H1 (cell line): ENCODE results near the gene B3GALT5. TPM values are rescaled to one million over a fixed set of nuclear protein-coding genes. Genes with fewer than 3 reads are reported as not detected.

Experiments used
- CTCF ChIA-PET: fragments of 300-600 bp; sonication (Branson Sonifier 250); formaldehyde crosslinking; loops from one replicate; lab custom pipeline; 2021; ENCODE audit not compliant: partially characterized antibody; lab: Charles Lee
- POLR2A ChIA-PET: fragments of 300-600 bp; sonication (Branson Sonifier 250); formaldehyde crosslinking; loops from one replicate; lab custom pipeline; 2021; ENCODE audit warnings: inconsistent platforms; ENCODE audit not compliant: partially characterized antibody; lab: Charles Lee
- DNase-seq, 2 experiments: peaks; one replicate each; pipeline versions ENCODE4 v3.0.0 to v3.0.0-alpha.2; 2010 to 2022; ENCODE audit warnings: low spot score in 2 of 2, low read depth in 1 of 2, mixed read lengths in 1 of 2
- FAIRE-seq: peaks from 2 replicates; lab custom pipeline; 2011; peaks lifted over from hg19 to GRCh38; lab: Jason Lieb, UNC
- H2AFZ ChIP-seq: 2 replicates; pipeline ENCODE4 v1.8.1; 2012; ENCODE audit warnings: low read length, inconsistent platforms
- H2AK5ac ChIP-seq: 2 replicates; pipeline ENCODE4 v1.6.1; 2013; ENCODE audit warnings: low read depth, low read length
- H2BK120ac ChIP-seq: replicated peaks from 2 replicates; pipeline ENCODE3; 2013; ENCODE audit warnings: low read depth, low read length, inconsistent platforms
- H2BK12ac ChIP-seq: 2 replicates; pipeline ENCODE4 v1.6.1; 2013; ENCODE audit warnings: low read depth, low read length
- H2BK15ac ChIP-seq: 2 replicates; pipeline ENCODE4 v1.6.1; 2013; ENCODE audit warnings: low read length
- H2BK20ac ChIP-seq: 2 replicates; pipeline ENCODE4 v1.6.1; 2013; ENCODE audit warnings: low read length
- H2BK5ac ChIP-seq: 2 replicates; pipeline ENCODE4 v1.6.1; 2013; ENCODE audit warnings: low read depth, low read length
- H3K14ac ChIP-seq: 2 replicates; pipeline ENCODE4 v1.6.1; 2013; ENCODE audit warnings: inconsistent platforms; ENCODE audit not compliant: insufficient read length
- H3K18ac ChIP-seq: 2 replicates; pipeline ENCODE4 v1.6.1; 2013; ENCODE audit warnings: low read length; ENCODE audit errors: extremely low read depth
- H3K23ac ChIP-seq: 2 replicates; pipeline ENCODE4 v1.6.1; 2013; ENCODE audit warnings: inconsistent platforms; ENCODE audit not compliant: insufficient read length
- H3K23me2 ChIP-seq: 2 replicates; pipeline ENCODE4 v1.6.1; 2013; ENCODE audit warnings: low read depth, low read length
- H3K27ac ChIP-seq: 2 replicates; pipeline ENCODE4 v1.6.1; 2011; ENCODE audit warnings: low read depth, low read length, inconsistent platforms
- H3K27me3 ChIP-seq, 4 experiments: replicated peaks in 1 of 4; 1 replicate in 1 of 4; 2 replicates in 3 of 4; pipeline versions ENCODE4 v1.6.1 to v1.8.1; 2011 to 2013; ENCODE audit warnings: low read length in 3 of 4, mild to moderate bottlenecking in 3 of 4, inconsistent platforms in 2 of 4, mixed read lengths in 2 of 4, moderate library complexity in 1 of 4; ENCODE audit not compliant: control insufficient read depth in 3 of 4, insufficient read depth in 3 of 4; ENCODE audit errors: extremely low read depth in 1 of 4
- H3K36me3 ChIP-seq, 4 experiments: 2 replicates each; pipeline versions ENCODE4 v1.6.1 to v1.8.1; 2011 to 2013; ENCODE audit warnings: mild to moderate bottlenecking in 4 of 4, low read length in 3 of 4, moderate library complexity in 2 of 4, control low read depth in 1 of 4, inconsistent platforms in 1 of 4; ENCODE audit not compliant: insufficient read depth in 4 of 4, control insufficient read depth in 2 of 4
- H3K4ac ChIP-seq: replicated peaks from 2 replicates; pipeline ENCODE3; 2013; ENCODE audit warnings: low read length, low read depth, mixed read lengths, inconsistent platforms; ENCODE audit not compliant: insufficient read length
- H3K4me1 ChIP-seq, 4 experiments: replicated peaks in 1 of 4; 1 replicate in 1 of 4; 2 replicates in 3 of 4; pipeline versions ENCODE4 v1.6.1 to v1.8.1; 2011 to 2013; ENCODE audit warnings: low read length in 3 of 4, inconsistent platforms in 2 of 4, mixed read lengths in 1 of 4; ENCODE audit not compliant: insufficient read depth in 4 of 4, control insufficient read depth in 3 of 4
- H3K4me2 ChIP-seq, 2 experiments: 2 replicates each; pipeline versions ENCODE4 v1.6.1 to v1.8.1; 2011 to 2013; ENCODE audit warnings: low read depth in 2 of 2, low read length in 2 of 2, control low read depth in 1 of 2, inconsistent platforms in 1 of 2, mild to moderate bottlenecking in 1 of 2; ENCODE audit not compliant: insufficient read depth in 1 of 2
- H3K4me3 ChIP-seq, 4 experiments: fragments of 200-600, 300-600 bp in 1 of 4; sonication (generic), shearing (Covaris generic), sonication (Bioruptor Twin) in 1 of 4; 2 replicates each; pipeline versions ENCODE4 v1.5.1 to v1.8.1; 2011 to 2016; ENCODE audit warnings: low read length in 4 of 4, low read depth in 3 of 4, control low read depth in 2 of 4, inconsistent platforms in 2 of 4, mild to moderate bottlenecking in 2 of 4, mixed read lengths in 1 of 4, moderate library complexity in 1 of 4; ENCODE audit not compliant: insufficient read depth in 2 of 4; ENCODE audit errors: extremely low read depth in 1 of 4
- H3K56ac ChIP-seq: replicated peaks from 2 replicates; pipeline ENCODE3; 2013; ENCODE audit warnings: low read depth, mild to moderate bottlenecking, mixed read lengths, low read length, inconsistent platforms; ENCODE audit not compliant: insufficient read length
- H3K79me1 ChIP-seq: 2 replicates; pipeline ENCODE4 v1.6.1; 2013; ENCODE audit warnings: low read depth, low read length, control low read depth
- H3K79me2 ChIP-seq, 2 experiments: 2 replicates each; pipeline versions ENCODE4 v1.6.1 to v1.8.1; 2012 to 2013; ENCODE audit warnings: low read length in 2 of 2, mild to moderate bottlenecking in 2 of 2, inconsistent platforms in 1 of 2; ENCODE audit not compliant: insufficient read depth in 2 of 2, control insufficient read depth in 1 of 2
- H3K9ac ChIP-seq, 4 experiments: replicated peaks in 1 of 4; 1 replicate in 1 of 4; 2 replicates in 3 of 4; pipeline versions ENCODE4 v1.6.1 to v1.8.1; 2011 to 2013; ENCODE audit warnings: low read depth in 3 of 4, low read length in 3 of 4, control low read depth in 2 of 4, mild to moderate bottlenecking in 2 of 4, moderate library complexity in 2 of 4, inconsistent platforms in 1 of 4; ENCODE audit errors: extremely low read depth in 1 of 4
- H3K9me3 ChIP-seq, 2 experiments: 2 replicates each; pipeline versions ENCODE4 v1.6.1 to v1.8.1; 2012 to 2013; ENCODE audit warnings: mild to moderate bottlenecking in 2 of 2, moderate library complexity in 2 of 2, control low read depth in 1 of 2, inconsistent platforms in 1 of 2, low read depth in 1 of 2, low read length in 1 of 2, mixed read lengths in 1 of 2; ENCODE audit not compliant: insufficient read depth in 2 of 2
- H4K20me1 ChIP-seq, 2 experiments: replicated peaks in 1 of 2; 2 replicates each; pipeline versions ENCODE3 to v1.8.1; 2011 to 2013; ENCODE audit warnings: inconsistent platforms in 2 of 2, low read length in 2 of 2, mild to moderate bottlenecking in 1 of 2; ENCODE audit not compliant: insufficient read depth in 2 of 2, control insufficient read depth in 1 of 2
- H4K5ac ChIP-seq: 2 replicates; pipeline ENCODE4 v1.6.1; 2013; ENCODE audit warnings: low read length, low read depth, mixed read lengths, inconsistent platforms; ENCODE audit not compliant: insufficient read length
- H4K8ac ChIP-seq: 2 replicates; pipeline ENCODE4 v1.8.0; 2013; ENCODE audit warnings: mild to moderate bottlenecking, moderate library complexity, low read length, inconsistent platforms; ENCODE audit not compliant: insufficient read depth; ENCODE audit errors: extremely low read depth
- H4K91ac ChIP-seq: replicated peaks from 2 replicates; pipeline ENCODE3; 2013; ENCODE audit warnings: low read length, mixed read lengths, inconsistent platforms; ENCODE audit not compliant: insufficient read length
- BCL11A ChIP-seq, 2 experiments: IDR thresholded peaks; one replicate each; pipeline ENCODE4 v1.6.1; 2011; ENCODE audit warnings: low read depth in 2 of 2, low read length in 2 of 2, mild to moderate bottlenecking in 2 of 2
- CHD2 ChIP-seq: IDR thresholded peaks from 2 replicates; pipeline ENCODE4 v1.6.1; 2012; ENCODE audit warnings: low read length, improper control_type of control experiment
- CREB1 ChIP-seq: IDR thresholded peaks from 2 replicates; pipeline ENCODE4 v1.6.1; 2012; ENCODE audit warnings: inconsistent platforms
- EGR1 ChIP-seq: IDR thresholded peaks from 2 replicates; pipeline ENCODE4 v1.6.1; 2011; ENCODE audit warnings: low read depth, low read length, borderline replicate concordance
- GABPA ChIP-seq: IDR thresholded peaks from 2 replicates; pipeline ENCODE4 v1.6.1; 2011; ENCODE audit warnings: mild to moderate bottlenecking, low read length, moderate library complexity, borderline replicate concordance; ENCODE audit not compliant: insufficient read depth
- RFX5 ChIP-seq: IDR thresholded peaks from 2 replicates; pipeline ENCODE4 v1.6.1; 2011; ENCODE audit warnings: low read depth, low read length, improper control_type of control experiment, borderline replicate concordance
- RXRA ChIP-seq: IDR thresholded peaks from 2 replicates; pipeline ENCODE4 v1.6.1; 2011; ENCODE audit warnings: low read depth, mild to moderate bottlenecking, low read length, moderate library complexity; ENCODE audit not compliant: insufficient read depth
- SAP30 ChIP-seq: fragments of 300-600 bp; sonication (generic); IDR thresholded peaks from 2 replicates; pipeline ENCODE4 v1.7.1; 2012; ENCODE audit warnings: low read length, moderate library complexity, mild to moderate bottlenecking, inconsistent platforms; ENCODE audit not compliant: insufficient read depth, insufficient replicate concordance
- SIN3A ChIP-seq, 2 experiments: IDR thresholded peaks in 1 of 2; conservative IDR thresholded peaks in 1 of 2; 2 replicates each; pipeline ENCODE4 v1.6.1; 2011 to 2012; ENCODE audit warnings: low read length in 2 of 2, improper control_type of control experiment in 1 of 2, low read depth in 1 of 2, mild to moderate bottlenecking in 1 of 2
- SIRT6 ChIP-seq: IDR thresholded peaks from one replicate; pipeline ENCODE4 v1.7.1; 2012; ENCODE audit warnings: low read length, inconsistent platforms
- TAF1 ChIP-seq: IDR thresholded peaks from 2 replicates; pipeline ENCODE4 v1.6.1; 2011; ENCODE audit warnings: mild to moderate bottlenecking, low read depth, low read length
- WGBS, 2 experiments: shearing (Covaris generic) in 1 of 2; methylation state at CpG; one replicate each; pipeline versions ENCODE4 v1.1.6 to v1.1.7; 2013 to 2015; ENCODE audit warnings: low lambda C conversion rate in 2 of 2, mixed read lengths in 2 of 2, inconsistent platforms in 1 of 2, low coverage in 1 of 2, missing lambda C conversion rate in 1 of 2; ENCODE audit not compliant: insufficient replicate concordance in 2 of 2, insufficient coverage in 1 of 2, insufficient read length in 1 of 2; ENCODE audit errors: extremely low coverage in 1 of 2, missing lambda C conversion rate in 1 of 2; 5-methylcytosine and 5-hydroxymethylcytosine counted together
- polyA plus RNA-seq, 7 experiments: library from polyadenylated mRNA; depleted of rRNA in 3 of 7; stranded (reverse) in 5 of 7; unstranded in 2 of 7; fragments of >200 nt in 5 of 7; fragments of 200-250 nt in 2 of 7; gene quantifications; 1 replicate in 5 of 7; 2 replicates in 1 of 7; 4 replicates in 1 of 7; pipeline versions ENCODE4 v1.2.1 to v1.2.3, GENCODE V29; 2011 to 2013; ENCODE audit warnings: missing spikeins in 2 of 7, mixed read lengths in 2 of 7
- total RNA-seq: library from RNA; stranded (reverse); fragmentation: NEBNext Ultra II Directional; extraction: Animal tissue kit (Norgen Biotek cat#: 25700); gene quantifications from 2 replicates; pipeline ENCODE4 v1.2.1, GENCODE V29; 2021
- TF ChIP-seq, protein P1 (sequence below): IDR thresholded peaks from 2 replicates; pipeline ENCODE4 v1.6.1; 2011; ENCODE audit warnings: low read length, improper control_type of control experiment

B3GALT5 gene
- total and polyA plus RNA-seq, 2 of the 8 experiments (the other 6 are each of a cell fraction or from before 2014, with no cell fraction given), result 11.9 to 25.1 TPM

DNA sequence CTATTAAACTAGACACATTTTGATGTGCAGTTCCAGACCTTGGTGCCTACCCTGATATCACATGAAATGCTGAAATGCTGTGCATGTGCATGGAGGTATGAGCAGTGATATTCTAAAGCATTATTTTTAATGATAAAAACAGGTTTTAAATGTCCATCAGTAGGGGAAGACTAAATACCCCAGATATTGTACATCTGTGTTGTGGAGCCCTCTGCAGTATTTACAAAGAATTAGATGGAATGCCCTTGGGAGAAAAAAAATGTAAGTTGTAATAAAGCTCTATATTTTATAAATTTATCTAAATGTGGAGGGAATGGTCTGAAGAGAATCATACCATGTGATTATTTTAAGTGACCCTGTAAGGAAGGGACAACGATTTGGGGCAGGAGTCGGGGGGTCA lies 93.1 kb downstream of the B3GALT5 start:
- ChIA-PET CTCF (interaction anchor here (0.9 to 3.0 kb wide), 4 partner anchors 9 to 188 kb away, joined by 3 to 13 read pairs (median 8); no protein-coding TSS in a partner anchor), POLR2A (no interaction called here)
- no peak overlapping the region for H3K14ac ChIP-seq
- H3K27ac ChIP-seq, result no peak overlapping the region
- peaks cover 3 to 12% (median 9%) of the 10 kb centered on the region in 4 experiments for H3K4me1 ChIP-seq
- H2BK15ac ChIP-seq, result no peak overlapping the region
- peaks cover 12 to 13% of the 10 kb centered on the region in 2 experiments for H3K9me3 ChIP-seq
- no peak for FAIRE-seq
- H2BK5ac ChIP-seq, result no peak overlapping the region
- H2BK12ac ChIP-seq, result no peak overlapping the region
- H3K4me3 ChIP-seq, result no peak overlapping the region
- H3K4ac ChIP-seq, result no peak overlapping the region
- H3K4me2 ChIP-seq, result no peak overlapping the region
- H3K18ac ChIP-seq, result no peak overlapping the region
- no peak for DNase-seq
- no peak overlapping the region for H4K5ac ChIP-seq
- H3K79me1 ChIP-seq, result no peaks in the 10 kb centered on the region; the same call in 1 of the 2 replicates
- H3K9ac ChIP-seq, result no peak overlapping the region
- H2AFZ ChIP-seq, result no peak overlapping the region
- H3K36me3 ChIP-seq, result no peaks in the 10 kb centered on the region
- 87% methylated on average over 2 of the region's 2 CpGs; no CpG with 5 or more reads in 1 of the 2 experiments for WGBS, 2 experiments
- H4K91ac ChIP-seq, result no peak overlapping the region
- no peaks in the 10 kb centered on the region for H3K27me3 ChIP-seq
- H3K23me2 ChIP-seq, result peaks cover 3% of the 10 kb centered on the region; the same call in 1 of the 2 replicates
- no peak overlapping the region for H3K56ac ChIP-seq
- no peaks in the 10 kb centered on the region for H4K20me1 ChIP-seq
- no peak overlapping the region for H4K8ac ChIP-seq
- H2BK20ac ChIP-seq, result peak overlapping the region; percentile 99; the same call in 1 of the 2 replicates
- no peaks in the 10 kb centered on the region for H3K79me2 ChIP-seq
- no peak overlapping the region for H3K23ac ChIP-seq
- no peak overlapping the region for H2AK5ac ChIP-seq
- H2BK120ac ChIP-seq, result no peak overlapping the region
- TF ChIP-seq SIRT6 (no peak), RFX5 (no peak), CREB1 (no peak), SIN3A (conservative IDR thresholded peaks at IDR 0.05 in 1 of 2, IDR thresholded peaks at IDR 0.05 in 1 of 2; ENCODE audit: low read depth in 1 of 2, low read length in 2 of 2) (no peak), GABPA (no peak), SAP30 (no peak), EGR1 (no peak), CHD2 (no peak), RXRA (no peak), BCL11A (IDR thresholded peaks at IDR 0.05; ENCODE audit: low read depth in 2 of 2, low read length in 2 of 2) (no peak), TAF1 (no peak)
- TF ChIP-seq, protein P1, sequence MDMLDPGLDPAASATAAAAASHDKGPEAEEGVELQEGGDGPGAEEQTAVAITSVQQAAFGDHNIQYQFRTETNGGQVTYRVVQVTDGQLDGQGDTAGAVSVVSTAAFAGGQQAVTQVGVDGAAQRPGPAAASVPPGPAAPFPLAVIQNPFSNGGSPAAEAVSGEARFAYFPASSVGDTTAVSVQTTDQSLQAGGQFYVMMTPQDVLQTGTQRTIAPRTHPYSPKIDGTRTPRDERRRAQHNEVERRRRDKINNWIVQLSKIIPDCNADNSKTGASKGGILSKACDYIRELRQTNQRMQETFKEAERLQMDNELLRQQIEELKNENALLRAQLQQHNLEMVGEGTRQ, result no peak
